Neural cell (in vitro differentiated cells): ENCODE data around the gene SMIM43. TPM values are rescaled to one million over a fixed set of nuclear protein-coding genes. Genes with fewer than 3 reads are reported as not detected.

Experiments used
- H2AFZ ChIP-seq: fragments of 200-600, 300-800 bp; sonication (generic), shearing (Covaris generic); 2 replicates; pipeline ENCODE4 v1.6.0; 2014; ENCODE audit warnings: low read depth, mild to moderate bottlenecking, antibody characterized with exemption, low read length, moderate library complexity
- H3F3A ChIP-seq: fragments of 200-600 bp; shearing (Covaris generic); 2 replicates; pipeline ENCODE4 v1.6.1; 2016; ENCODE audit warnings: mild to moderate bottlenecking, moderate library complexity, mixed read lengths, antibody characterized with exemption, low read length; ENCODE audit not compliant: insufficient read depth, poor library complexity, severe bottlenecking
- H3K27ac ChIP-seq: fragments of 200-600, 300-800 bp; sonication (generic), shearing (Covaris generic); 2 replicates; pipeline ENCODE4 v1.5.1; 2014; ENCODE audit warnings: mild to moderate bottlenecking, low read length, moderate library complexity
- H3K27me3 ChIP-seq: fragments of 300-800, 200-600 bp; sonication (generic), shearing (Covaris generic); 2 replicates; pipeline ENCODE4 v1.6.0; 2014; ENCODE audit warnings: mild to moderate bottlenecking, low read depth, low read length, moderate library complexity; ENCODE audit not compliant: insufficient read depth
- H3K36me3 ChIP-seq: fragments of 300-800, 200-600 bp; sonication (generic), shearing (Covaris generic); 2 replicates; pipeline ENCODE4 v1.5.1; 2014; ENCODE audit warnings: mild to moderate bottlenecking, antibody characterized with exemption, low read length, moderate library complexity; ENCODE audit not compliant: insufficient read depth
- H3K4me2 ChIP-seq: fragments of 300-800, 200-600 bp; sonication (generic), shearing (Covaris generic); 2 replicates; pipeline ENCODE4 v1.6.0; 2014; ENCODE audit warnings: mild to moderate bottlenecking, low read length
- H3K4me3 ChIP-seq: fragments of 300-800, 200-600 bp; sonication (generic), shearing (Covaris generic); 2 replicates; pipeline ENCODE4 v1.5.1; 2014; ENCODE audit warnings: mild to moderate bottlenecking, low read length, moderate library complexity
- H3K79me2 ChIP-seq: fragments of 200-600 bp; shearing (Covaris generic); replicated peaks from 2 replicates; pipeline ENCODE4 v1.6.0; 2014; ENCODE audit warnings: mild to moderate bottlenecking, low read length, moderate library complexity; ENCODE audit not compliant: insufficient read depth
- H3K9ac ChIP-seq: fragments of 300-800, 200-600 bp; sonication (generic), shearing (Covaris generic); 2 replicates; pipeline ENCODE4 v1.6.1; 2016; ENCODE audit warnings: mild to moderate bottlenecking, low read length, mixed read lengths
- H3K9me2 ChIP-seq: fragments of 200-600 bp; shearing (Covaris generic); 2 replicates; pipeline ENCODE4 v1.6.1; 2016; ENCODE audit warnings: mild to moderate bottlenecking, low read length, mixed read lengths; ENCODE audit not compliant: insufficient read depth
- H3K9me3 ChIP-seq: fragments of 200-600, 300-800 bp; sonication (generic), shearing (Covaris generic); 2 replicates; pipeline ENCODE4 v1.6.1; 2016; ENCODE audit warnings: mild to moderate bottlenecking, mixed run types, low read length, moderate library complexity, mixed read lengths
- H4K20me1 ChIP-seq: fragments of 200-600 bp; shearing (Covaris generic); 2 replicates; pipeline ENCODE4 v1.6.1; 2016; ENCODE audit warnings: mild to moderate bottlenecking, mixed run types; ENCODE audit not compliant: insufficient read depth
- EP300 ChIP-seq: fragments of 450-650 bp; conservative IDR thresholded peaks from 2 replicates; pipeline ENCODE4 v1.6.1; 2014; ENCODE audit warnings: antibody characterized with exemption, mild to moderate bottlenecking, moderate library complexity; ENCODE audit not compliant: poor library complexity, severe bottlenecking
- EZH2 ChIP-seq: fragments of 200-600, 300-800 bp; shearing (Covaris generic), sonication (generic); IDR thresholded peaks from 2 replicates; pipeline ENCODE4 v1.6.1; 2014; ENCODE audit warnings: antibody characterized with exemption, low read length, borderline replicate concordance, mild to moderate bottlenecking; ENCODE audit not compliant: insufficient read depth, poor library complexity, severe bottlenecking
- MXI1 ChIP-seq: fragments of 450-650 bp; conservative IDR thresholded peaks from 2 replicates; pipeline ENCODE4 v1.6.1; 2014; ENCODE audit warnings: antibody characterized with exemption, mild to moderate bottlenecking; ENCODE audit not compliant: poor library complexity, severe bottlenecking
- POLR2AphosphoS5 ChIP-seq: IDR thresholded peaks from 2 replicates; pipeline ENCODE4 v1.6.1; 2012
- RAD21 ChIP-seq: fragments of 450-650 bp; conservative IDR thresholded peaks from 2 replicates; pipeline ENCODE4 v1.6.1; 2014; ENCODE audit warnings: antibody characterized with exemption, mild to moderate bottlenecking, moderate library complexity
- SMC3 ChIP-seq: fragments of 450-650 bp; conservative IDR thresholded peaks from 2 replicates; pipeline ENCODE4 v1.6.1; 2014; ENCODE audit warnings: antibody characterized with exemption, mild to moderate bottlenecking, moderate library complexity; ENCODE audit not compliant: poor library complexity
- TAF1 ChIP-seq: IDR thresholded peaks from 2 replicates; pipeline ENCODE4 v1.6.1; 2012; ENCODE audit warnings: low read depth
- polyA plus RNA-seq: library from polyadenylated mRNA; depleted of rRNA; stranded (reverse); fragments of >200 nt; gene quantifications from 2 replicates; pipeline ENCODE4 v1.2.3, GENCODE V29; 2014
- TF ChIP-seq, protein P1 (sequence below): IDR thresholded peaks from 2 replicates; pipeline ENCODE4 v1.6.1; 2012; ENCODE audit warnings: borderline replicate concordance
- TF ChIP-seq, protein P2 (sequence below): fragments of 450-650 bp; IDR thresholded peaks from 2 replicates; pipeline ENCODE4 v1.5.1; 2014; ENCODE audit warnings: antibody characterized with exemption, mild to moderate bottlenecking, moderate library complexity; ENCODE audit not compliant: poor library complexity, severe bottlenecking

The SMIM43 gene
- polyA plus RNA-seq, 1 donor from 2014 or later, result 0.17 TPM

- no peaks in the 10 kb centered on the region for H3F3A ChIP-seq
- no peak overlapping the region for H3K9ac ChIP-seq
- H3K79me2 ChIP-seq, result no peaks in the 10 kb centered on the region
- no peak overlapping the region for H3K4me3 ChIP-seq
- no peaks in the 10 kb centered on the region for H3K9me3 ChIP-seq
- TF ChIP-seq TAF1, result no peak
- TF ChIP-seq, protein P1, sequence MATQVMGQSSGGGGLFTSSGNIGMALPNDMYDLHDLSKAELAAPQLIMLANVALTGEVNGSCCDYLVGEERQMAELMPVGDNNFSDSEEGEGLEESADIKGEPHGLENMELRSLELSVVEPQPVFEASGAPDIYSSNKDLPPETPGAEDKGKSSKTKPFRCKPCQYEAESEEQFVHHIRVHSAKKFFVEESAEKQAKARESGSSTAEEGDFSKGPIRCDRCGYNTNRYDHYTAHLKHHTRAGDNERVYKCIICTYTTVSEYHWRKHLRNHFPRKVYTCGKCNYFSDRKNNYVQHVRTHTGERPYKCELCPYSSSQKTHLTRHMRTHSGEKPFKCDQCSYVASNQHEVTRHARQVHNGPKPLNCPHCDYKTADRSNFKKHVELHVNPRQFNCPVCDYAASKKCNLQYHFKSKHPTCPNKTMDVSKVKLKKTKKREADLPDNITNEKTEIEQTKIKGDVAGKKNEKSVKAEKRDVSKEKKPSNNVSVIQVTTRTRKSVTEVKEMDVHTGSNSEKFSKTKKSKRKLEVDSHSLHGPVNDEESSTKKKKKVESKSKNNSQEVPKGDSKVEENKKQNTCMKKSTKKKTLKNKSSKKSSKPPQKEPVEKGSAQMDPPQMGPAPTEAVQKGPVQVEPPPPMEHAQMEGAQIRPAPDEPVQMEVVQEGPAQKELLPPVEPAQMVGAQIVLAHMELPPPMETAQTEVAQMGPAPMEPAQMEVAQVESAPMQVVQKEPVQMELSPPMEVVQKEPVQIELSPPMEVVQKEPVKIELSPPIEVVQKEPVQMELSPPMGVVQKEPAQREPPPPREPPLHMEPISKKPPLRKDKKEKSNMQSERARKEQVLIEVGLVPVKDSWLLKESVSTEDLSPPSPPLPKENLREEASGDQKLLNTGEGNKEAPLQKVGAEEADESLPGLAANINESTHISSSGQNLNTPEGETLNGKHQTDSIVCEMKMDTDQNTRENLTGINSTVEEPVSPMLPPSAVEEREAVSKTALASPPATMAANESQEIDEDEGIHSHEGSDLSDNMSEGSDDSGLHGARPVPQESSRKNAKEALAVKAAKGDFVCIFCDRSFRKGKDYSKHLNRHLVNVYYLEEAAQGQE, result no peak
- TF ChIP-seq EZH2, result no peak
- no peak for TF ChIP-seq RAD21
- TF ChIP-seq, protein P2, sequence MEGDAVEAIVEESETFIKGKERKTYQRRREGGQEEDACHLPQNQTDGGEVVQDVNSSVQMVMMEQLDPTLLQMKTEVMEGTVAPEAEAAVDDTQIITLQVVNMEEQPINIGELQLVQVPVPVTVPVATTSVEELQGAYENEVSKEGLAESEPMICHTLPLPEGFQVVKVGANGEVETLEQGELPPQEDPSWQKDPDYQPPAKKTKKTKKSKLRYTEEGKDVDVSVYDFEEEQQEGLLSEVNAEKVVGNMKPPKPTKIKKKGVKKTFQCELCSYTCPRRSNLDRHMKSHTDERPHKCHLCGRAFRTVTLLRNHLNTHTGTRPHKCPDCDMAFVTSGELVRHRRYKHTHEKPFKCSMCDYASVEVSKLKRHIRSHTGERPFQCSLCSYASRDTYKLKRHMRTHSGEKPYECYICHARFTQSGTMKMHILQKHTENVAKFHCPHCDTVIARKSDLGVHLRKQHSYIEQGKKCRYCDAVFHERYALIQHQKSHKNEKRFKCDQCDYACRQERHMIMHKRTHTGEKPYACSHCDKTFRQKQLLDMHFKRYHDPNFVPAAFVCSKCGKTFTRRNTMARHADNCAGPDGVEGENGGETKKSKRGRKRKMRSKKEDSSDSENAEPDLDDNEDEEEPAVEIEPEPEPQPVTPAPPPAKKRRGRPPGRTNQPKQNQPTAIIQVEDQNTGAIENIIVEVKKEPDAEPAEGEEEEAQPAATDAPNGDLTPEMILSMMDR, result no peak
- no peak for TF ChIP-seq MXI1
- no peak for TF ChIP-seq POLR2AphosphoS5
- TF ChIP-seq EP300, result no peak
- TF ChIP-seq SMC3, result no peak
- no peak overlapping the region for H2AFZ ChIP-seq
- H3K36me3 ChIP-seq, result no peaks in the 10 kb centered on the region
- H3K27me3 ChIP-seq, result no peaks in the 10 kb centered on the region
- no peaks in the 10 kb centered on the region for H4K20me1 ChIP-seq
- H3K4me2 ChIP-seq, result no peak overlapping the region
- no peak overlapping the region for H3K27ac ChIP-seq
- no peaks in the 10 kb centered on the region for H3K9me2 ChIP-seq
These were observed 22.2 kb downstream of the SMIM43 start for GRCh38 chr4:121742794-121743193.

DNA sequence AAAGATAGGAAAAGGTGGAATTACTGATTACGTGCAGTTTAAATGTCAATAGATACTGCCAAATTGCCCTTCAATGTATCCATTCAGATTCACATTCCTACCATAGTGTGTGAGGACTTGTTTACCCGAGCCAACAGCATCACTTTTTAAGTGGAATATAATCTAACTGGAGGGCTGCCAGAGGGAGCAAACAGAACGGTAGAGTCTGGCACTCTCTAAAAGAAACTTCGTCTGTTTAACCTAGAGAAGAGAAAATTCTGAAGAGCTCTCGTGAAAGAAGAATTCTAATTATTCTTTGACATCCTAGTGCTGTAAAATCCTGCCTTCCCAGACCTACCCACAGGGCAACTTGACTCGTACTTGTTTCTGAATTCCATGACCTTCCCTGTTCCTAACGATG is 23.2 kb downstream of the SMIM43 start:
- Histone ChIP-seq H3K27me3 (no peaks in the 10 kb centered on the region), H3K27ac (no peak overlapping the region), H3K79me2 (no peaks in the 10 kb centered on the region), H2AFZ (no peak overlapping the region), H3K9me3 (no peaks in the 10 kb centered on the region), H3K9me2 (no peaks in the 10 kb centered on the region), H3K4me3 (no peak overlapping the region), H3K9ac (no peak overlapping the region), H3K36me3 (no peaks in the 10 kb centered on the region), H3F3A (no peaks in the 10 kb centered on the region), H4K20me1 (no peaks in the 10 kb centered on the region), H3K4me2 (no peak overlapping the region)
- TF ChIP-seq RAD21, result no peak
- no peak for TF ChIP-seq EP300
- TF ChIP-seq, protein P2, result no peak
- TF ChIP-seq SMC3, result no peak
- TF ChIP-seq, protein P1, result no peak
- TF ChIP-seq MXI1, result no peak
- TF ChIP-seq POLR2AphosphoS5, result no peak
- TF ChIP-seq EZH2, result no peak
- TF ChIP-seq TAF1, result no peak
